GM12878 (cell line): ENCODE measurements around the gene ASTL. TPM values are rescaled to one million over a fixed set of nuclear protein-coding genes. Genes with fewer than 3 reads are reported as not detected.

Experiments
- ATAC-seq: fragments of 200-7000 bp; cut with Tn5 transposase; 3 replicates; pipeline ENCODE4 v1.9.1; 2020; ENCODE audit warnings: mild to moderate bottlenecking, moderate library complexity
- BruUV-seq: library from RNA; stranded (reverse); fragments of 400-500 nt; replicated peaks from 2 replicates; lab custom pipeline; 2021; lab: Mats Ljungman, UMichigan
- CTCF ChIA-PET: fragments of 300-600 bp; sonication (Branson Sonifier 250); formaldehyde crosslinking; extraction: SDS; loops from one replicate; lab custom pipeline; 2021; ENCODE audit warnings: inconsistent platforms; lab: Yijun Ruan, JAX
- POLR2A ChIA-PET: fragments of 350-600 bp; formaldehyde crosslinking; extraction: SDS; loops from one replicate; lab custom pipeline; 2021; ENCODE audit warnings: inconsistent platforms; lab: Charles Lee
- RAD21 ChIA-PET: fragments of 300-600 bp; sonication (Branson Sonifier 250); formaldehyde crosslinking; loops from one replicate; lab custom pipeline; 2023; ENCODE audit warnings: antibody characterized with exemption; ENCODE audit not compliant: unreplicated experiment; lab: Charles Lee
- SMC1A ChIA-PET: fragments of 300-600 bp; sonication (Branson Sonifier 250); formaldehyde crosslinking; loops from one replicate; lab custom pipeline; 2023; ENCODE audit not compliant: unreplicated experiment, uncharacterized antibody; lab: Charles Lee
- DNase-seq: peaks from one replicate; pipeline ENCODE4 v3.0.0-alpha.2; 2011; ENCODE audit warnings: low read depth, low spot score
- FAIRE-seq: peaks from 3 replicates; lab custom pipeline; 2011; peaks lifted over from hg19 to GRCh38; lab: Jason Lieb, UNC
- H2AFZ ChIP-seq: 2 replicates; pipeline ENCODE4 v1.6.0; 2011; ENCODE audit warnings: low read depth, low read length, control low read depth; ENCODE audit not compliant: control insufficient read depth
- H3K27ac ChIP-seq: 2 replicates; pipeline ENCODE4 v1.5.1; 2011; ENCODE audit warnings: control low read depth; ENCODE audit not compliant: control insufficient read depth, insufficient read depth
- H3K27me3 ChIP-seq, 2 experiments: replicated peaks in 1 of 2; 2 replicates each; pipeline versions ENCODE4 v1.6.0 to v1.6.1; 2011; ENCODE audit warnings: low read length in 1 of 2; ENCODE audit not compliant: control insufficient read depth in 2 of 2, insufficient read depth in 2 of 2
- H3K36me3 ChIP-seq, 2 experiments: 2 replicates each; pipeline ENCODE4 v1.5.1; 2011; ENCODE audit warnings: low read length in 1 of 2; ENCODE audit not compliant: control insufficient read depth in 2 of 2, insufficient read depth in 2 of 2
- H3K4me1 ChIP-seq: 2 replicates; pipeline ENCODE4 v1.6.1; 2011; ENCODE audit warnings: mild to moderate bottlenecking, low read length, moderate library complexity, mixed read lengths; ENCODE audit not compliant: control insufficient read depth, insufficient read depth
- H3K4me2 ChIP-seq: 2 replicates; pipeline ENCODE4 v1.6.0; 2011; ENCODE audit warnings: control low read depth; ENCODE audit not compliant: control insufficient read depth, insufficient read depth
- H3K4me3 ChIP-seq: fragments of 200-600 bp; sonication (generic); 2 replicates; pipeline ENCODE4 v1.5.1; 2016
- H3K79me2 ChIP-seq: 2 replicates; pipeline ENCODE4 v1.6.0; 2011; ENCODE audit warnings: low read length; ENCODE audit not compliant: control insufficient read depth, insufficient read depth
- H3K9ac ChIP-seq: 2 replicates; pipeline ENCODE4 v1.8.0; 2011; ENCODE audit warnings: low read length, control low read depth, mixed read lengths; ENCODE audit not compliant: control insufficient read depth, insufficient read depth
- H3K9me3 ChIP-seq: replicated peaks from 3 replicates; pipeline ENCODE4 v1.5.1; 2011; ENCODE audit warnings: mild to moderate bottlenecking, low read length; ENCODE audit not compliant: control insufficient read depth, insufficient read depth
- H4K20me1 ChIP-seq: 2 replicates; pipeline ENCODE4 v1.6.0; 2011; ENCODE audit not compliant: control insufficient read depth, insufficient read depth
- CBX3 ChIP-seq: fragments of 200-600 bp; sonication (generic); IDR thresholded peaks from 2 replicates; pipeline ENCODE4 v1.6.1; 2016; ENCODE audit warnings: low read depth, borderline replicate concordance
- CBX5 ChIP-seq: sonication (generic); IDR thresholded peaks from 2 replicates; pipeline ENCODE4 v1.6.1; 2016; ENCODE audit warnings: low read depth, moderate library complexity, mild to moderate bottlenecking, inconsistent platforms
- CUX1 ChIP-seq: IDR thresholded peaks from 2 replicates; pipeline ENCODE4 v1.6.1; 2012; ENCODE audit warnings: improper control_type of control experiment, low read depth, low read length; ENCODE audit not compliant: insufficient replicate concordance
- HDGF ChIP-seq: fragments of 450-650 bp; IDR thresholded peaks from 2 replicates; pipeline ENCODE4 v1.6.1; 2016; ENCODE audit warnings: antibody characterized with exemption
- IKZF2 ChIP-seq, 2 experiments: fragments of 450-650 bp; IDR thresholded peaks; 2 replicates each; pipeline ENCODE4 v1.6.1; 2017; ENCODE audit warnings: mild to moderate bottlenecking in 2 of 2, moderate library complexity in 2 of 2
- SMARCA5 ChIP-seq: fragments of 450-650 bp; IDR thresholded peaks from 2 replicates; pipeline ENCODE4 v1.6.1; 2017; ENCODE audit warnings: mild to moderate bottlenecking
- SMC3 ChIP-seq: IDR thresholded peaks from 2 replicates; pipeline ENCODE4 v1.6.1; 2011; ENCODE audit warnings: low read length, improper control_type of control experiment, borderline replicate concordance
- USF2 ChIP-seq: IDR thresholded peaks from 2 replicates; pipeline ENCODE4 v1.6.1; 2011; ENCODE audit warnings: low read depth, low read length, improper control_type of control experiment, borderline replicate concordance
- WGBS: methylation state at CpG from one replicate; pipeline ENCODE4 v1.1.6; 2016; ENCODE audit warnings: low lambda C conversion rate; ENCODE audit not compliant: insufficient replicate concordance, insufficient coverage; ENCODE audit errors: missing lambda C conversion rate; 5-methylcytosine and 5-hydroxymethylcytosine counted together
- in situ Hi-C: fragments of 300-500 bp; cut with MboI; formaldehyde crosslinking; loops from 9 replicates; pipeline ENCODE4 v1.14.3; 2018; ENCODE audit warnings: mixed read lengths
- intact Hi-C: fragments of 100-400 bp; cut with micrococcal nuclease; formaldehyde crosslinking; loops from one replicate; pipeline ENCODE4 v1.14.2; 2022; ENCODE audit not compliant: unreplicated experiment
- polyA plus RNA-seq, 11 experiments: library from polyadenylated mRNA; depleted of rRNA in 4 of 11; unstranded in 6 of 11; stranded (reverse) in 5 of 11; fragments of >200 nt; fragmentation: Nextera tagmentation in 4 of 11; fragmentation: Illumina TruSeq in 1 of 11; extraction: Ambion mirVana in 4 of 11; extraction: Trizol in 1 of 11; gene quantifications; 1 replicate in 1 of 11; 2 replicates in 10 of 11; pipeline versions ENCODE4 v1.2.1 to v1.2.3, GENCODE V29; 2011 to 2016; ENCODE audit warnings: inconsistent platforms in 2 of 11, missing spikeins in 2 of 11, low read depth in 1 of 11
- total RNA-seq, 4 experiments: library from RNA; depleted of rRNA in 3 of 4; stranded (reverse); fragments of >200 nt in 3 of 4; fragmentation: Illumina TruSeq in 1 of 4; extraction: Trizol in 1 of 4; gene quantifications; 2 replicates each; pipeline versions ENCODE4 v1.2.1 to v1.2.3, GENCODE V29; 2013 to 2021
- TF ChIP-seq, protein P1 (sequence below): fragments of 450-650 bp; formaldehyde crosslinking; IDR thresholded peaks from 2 replicates; pipeline ENCODE4 v1.4.0; 2020; ENCODE audit warnings: mild to moderate bottlenecking, moderate library complexity

ASTL gene
- total and polyA plus RNA-seq, 10 of the 15 experiments (the other 5 are each of a cell fraction or from before 2014, with no cell fraction given): 0.18 to 1.0 (median 0.38) TPM; not detected in 4

GRCh38 chr2:96151595-96152303, 13.4 kb upstream of the ASTL start:
- SMC1A ChIA-PET: interaction anchor here (0.7 to 1.3 kb wide), 4 partner anchors 9 to 33 kb away, joined by 3 to 4 read pairs (median 3); no protein-coding TSS in a partner anchor
- 78% methylated on average over 9 of the region's 9 CpGs for WGBS
- CTCF ChIA-PET: interaction anchor here (0.6 to 1.6 kb wide), 4 partner anchors 9 to 39 kb away, joined by 3 to 4 read pairs (median 3); no protein-coding TSS in a partner anchor
- Histone ChIP-seq H3K9ac (no peak overlapping the region), H3K27me3 (no peaks in the 10 kb centered on the region), H2AFZ (no peak overlapping the region), H3K79me2 (no peaks in the 10 kb centered on the region; the same call in 1 of the 2 replicates), H3K4me2 (no peak overlapping the region), H3K27ac (no peak overlapping the region), H3K4me1 (peaks cover 36% of the 10 kb centered on the region), H3K9me3 (no peaks in the 10 kb centered on the region), H4K20me1 (no peaks in the 10 kb centered on the region), H3K36me3 (no peaks in the 10 kb centered on the region), H3K4me3 (no peak overlapping the region)
- in situ Hi-C loops: no loop called here
- intact Hi-C loops: no loop called here
- DNase-seq: no peak
- POLR2A ChIA-PET: interaction anchor here (0.6 to 0.8 kb wide), 3 partner anchors 8 to 57 kb away, joined by 3 read pairs; partner anchors contain the start of gene STARD7
- ATAC-seq: no peak
- RAD21 ChIA-PET: interaction anchor here (0.6 to 2.0 kb wide), 5 partner anchors 11 to 22 kb away, joined by 3 to 9 read pairs (median 3); no protein-coding TSS in a partner anchor
- FAIRE-seq: no peak
- BruUV-seq: no TSS peak
- TF ChIP-seq SMARCA5 (no peak), HDGF (no peak), CBX5 (no peak), USF2 (no peak), CUX1 (no peak), SMC3 (no peak), IKZF2 (IDR thresholded peaks at IDR 0.05) (no peak), CBX3 (no peak)
- TF ChIP-seq, protein P1, sequence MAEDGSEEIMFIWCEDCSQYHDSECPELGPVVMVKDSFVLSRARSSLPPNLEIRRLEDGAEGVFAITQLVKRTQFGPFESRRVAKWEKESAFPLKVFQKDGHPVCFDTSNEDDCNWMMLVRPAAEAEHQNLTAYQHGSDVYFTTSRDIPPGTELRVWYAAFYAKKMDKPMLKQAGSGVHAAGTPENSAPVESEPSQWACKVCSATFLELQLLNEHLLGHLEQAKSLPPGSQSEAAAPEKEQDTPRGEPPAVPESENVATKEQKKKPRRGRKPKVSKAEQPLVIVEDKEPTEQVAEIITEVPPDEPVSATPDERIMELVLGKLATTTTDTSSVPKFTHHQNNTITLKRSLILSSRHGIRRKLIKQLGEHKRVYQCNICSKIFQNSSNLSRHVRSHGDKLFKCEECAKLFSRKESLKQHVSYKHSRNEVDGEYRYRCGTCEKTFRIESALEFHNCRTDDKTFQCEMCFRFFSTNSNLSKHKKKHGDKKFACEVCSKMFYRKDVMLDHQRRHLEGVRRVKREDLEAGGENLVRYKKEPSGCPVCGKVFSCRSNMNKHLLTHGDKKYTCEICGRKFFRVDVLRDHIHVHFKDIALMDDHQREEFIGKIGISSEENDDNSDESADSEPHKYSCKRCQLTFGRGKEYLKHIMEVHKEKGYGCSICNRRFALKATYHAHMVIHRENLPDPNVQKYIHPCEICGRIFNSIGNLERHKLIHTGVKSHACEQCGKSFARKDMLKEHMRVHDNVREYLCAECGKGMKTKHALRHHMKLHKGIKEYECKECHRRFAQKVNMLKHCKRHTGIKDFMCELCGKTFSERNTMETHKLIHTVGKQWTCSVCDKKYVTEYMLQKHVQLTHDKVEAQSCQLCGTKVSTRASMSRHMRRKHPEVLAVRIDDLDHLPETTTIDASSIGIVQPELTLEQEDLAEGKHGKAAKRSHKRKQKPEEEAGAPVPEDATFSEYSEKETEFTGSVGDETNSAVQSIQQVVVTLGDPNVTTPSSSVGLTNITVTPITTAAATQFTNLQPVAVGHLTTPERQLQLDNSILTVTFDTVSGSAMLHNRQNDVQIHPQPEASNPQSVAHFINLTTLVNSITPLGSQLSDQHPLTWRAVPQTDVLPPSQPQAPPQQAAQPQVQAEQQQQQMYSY (CRISPR knock-in tag): no peak
